GM12878 (cell line): ENCODE measurements around the gene LHX2. TPM values are rescaled to one million over a fixed set of nuclear protein-coding genes. Genes with fewer than 3 reads are reported as not detected.

Source experiments
- ATAC-seq: fragments of 200-7000 bp; cut with Tn5 transposase; 3 replicates; pipeline ENCODE4 v1.9.1; 2020; ENCODE audit warnings: mild to moderate bottlenecking, moderate library complexity
- BruUV-seq: library from RNA; stranded (reverse); fragments of 400-500 nt; replicated peaks from 2 replicates; lab custom pipeline; 2021; lab: Mats Ljungman, UMichigan
- CTCF ChIA-PET: fragments of 300-600 bp; sonication (Branson Sonifier 250); formaldehyde crosslinking; extraction: SDS; loops from one replicate; lab custom pipeline; 2021; ENCODE audit warnings: inconsistent platforms; lab: Yijun Ruan, JAX
- POLR2A ChIA-PET: fragments of 350-600 bp; formaldehyde crosslinking; extraction: SDS; loops from one replicate; lab custom pipeline; 2021; ENCODE audit warnings: inconsistent platforms; lab: Charles Lee
- RAD21 ChIA-PET: fragments of 300-600 bp; sonication (Branson Sonifier 250); formaldehyde crosslinking; loops from one replicate; lab custom pipeline; 2023; ENCODE audit warnings: antibody characterized with exemption; ENCODE audit not compliant: unreplicated experiment; lab: Charles Lee
- SMC1A ChIA-PET: fragments of 300-600 bp; sonication (Branson Sonifier 250); formaldehyde crosslinking; loops from one replicate; lab custom pipeline; 2023; ENCODE audit not compliant: unreplicated experiment, uncharacterized antibody; lab: Charles Lee
- DNase-seq: peaks from one replicate; pipeline ENCODE4 v3.0.0-alpha.2; 2011; ENCODE audit warnings: low read depth, low spot score
- FAIRE-seq: peaks from 3 replicates; lab custom pipeline; 2011; peaks lifted over from hg19 to GRCh38; lab: Jason Lieb, UNC
- H2AFZ ChIP-seq: 2 replicates; pipeline ENCODE4 v1.6.0; 2011; ENCODE audit warnings: low read depth, low read length, control low read depth; ENCODE audit not compliant: control insufficient read depth
- H3K27ac ChIP-seq: 2 replicates; pipeline ENCODE4 v1.5.1; 2011; ENCODE audit warnings: control low read depth; ENCODE audit not compliant: control insufficient read depth, insufficient read depth
- H3K27me3 ChIP-seq, 2 experiments: replicated peaks in 1 of 2; 2 replicates each; pipeline versions ENCODE4 v1.6.0 to v1.6.1; 2011; ENCODE audit warnings: low read length in 1 of 2; ENCODE audit not compliant: control insufficient read depth in 2 of 2, insufficient read depth in 2 of 2
- H3K36me3 ChIP-seq, 2 experiments: 2 replicates each; pipeline ENCODE4 v1.5.1; 2011; ENCODE audit warnings: low read length in 1 of 2; ENCODE audit not compliant: control insufficient read depth in 2 of 2, insufficient read depth in 2 of 2
- H3K4me1 ChIP-seq: 2 replicates; pipeline ENCODE4 v1.6.1; 2011; ENCODE audit warnings: mild to moderate bottlenecking, low read length, moderate library complexity, mixed read lengths; ENCODE audit not compliant: control insufficient read depth, insufficient read depth
- H3K4me2 ChIP-seq: 2 replicates; pipeline ENCODE4 v1.6.0; 2011; ENCODE audit warnings: control low read depth; ENCODE audit not compliant: control insufficient read depth, insufficient read depth
- H3K4me3 ChIP-seq: fragments of 200-600 bp; sonication (generic); 2 replicates; pipeline ENCODE4 v1.5.1; 2016
- H3K79me2 ChIP-seq: 2 replicates; pipeline ENCODE4 v1.6.0; 2011; ENCODE audit warnings: low read length; ENCODE audit not compliant: control insufficient read depth, insufficient read depth
- H3K9ac ChIP-seq: 2 replicates; pipeline ENCODE4 v1.8.0; 2011; ENCODE audit warnings: low read length, control low read depth, mixed read lengths; ENCODE audit not compliant: control insufficient read depth, insufficient read depth
- H3K9me3 ChIP-seq: replicated peaks from 3 replicates; pipeline ENCODE4 v1.5.1; 2011; ENCODE audit warnings: mild to moderate bottlenecking, low read length; ENCODE audit not compliant: control insufficient read depth, insufficient read depth
- H4K20me1 ChIP-seq: 2 replicates; pipeline ENCODE4 v1.6.0; 2011; ENCODE audit not compliant: control insufficient read depth, insufficient read depth
- ATF2 ChIP-seq: IDR thresholded peaks from 2 replicates; pipeline ENCODE4 v1.6.1; 2012; ENCODE audit warnings: low read length, inconsistent platforms
- PRDM15 ChIP-seq: fragments of 450-650 bp; formaldehyde crosslinking; IDR thresholded peaks from 2 replicates; pipeline ENCODE4 v1.4.0; 2020; ENCODE audit warnings: mild to moderate bottlenecking, moderate library complexity
- SP1 ChIP-seq: IDR thresholded peaks from one replicate; pipeline ENCODE4 v1.6.1; 2011; ENCODE audit warnings: low read depth, low read length
- SPI1 ChIP-seq: IDR thresholded peaks from 2 replicates; pipeline ENCODE4 v1.6.1; 2011; ENCODE audit warnings: low read depth, mild to moderate bottlenecking, low read length, moderate library complexity, borderline replicate concordance; ENCODE audit not compliant: insufficient read depth
- YBX1 ChIP-seq: fragments of 450-650 bp; IDR thresholded peaks from 2 replicates; pipeline ENCODE4 v1.6.1; 2016; ENCODE audit warnings: antibody characterized with exemption
- WGBS: methylation state at CpG from one replicate; pipeline ENCODE4 v1.1.6; 2016; ENCODE audit warnings: low lambda C conversion rate; ENCODE audit not compliant: insufficient replicate concordance, insufficient coverage; ENCODE audit errors: missing lambda C conversion rate; 5-methylcytosine and 5-hydroxymethylcytosine counted together
- in situ Hi-C: fragments of 300-500 bp; cut with MboI; formaldehyde crosslinking; loops from 9 replicates; pipeline ENCODE4 v1.14.3; 2018; ENCODE audit warnings: mixed read lengths
- intact Hi-C: fragments of 100-400 bp; cut with micrococcal nuclease; formaldehyde crosslinking; loops from one replicate; pipeline ENCODE4 v1.14.2; 2022; ENCODE audit not compliant: unreplicated experiment
- polyA plus RNA-seq, 11 experiments: library from polyadenylated mRNA; depleted of rRNA in 4 of 11; unstranded in 6 of 11; stranded (reverse) in 5 of 11; fragments of >200 nt; fragmentation: Nextera tagmentation in 4 of 11; fragmentation: Illumina TruSeq in 1 of 11; extraction: Ambion mirVana in 4 of 11; extraction: Trizol in 1 of 11; gene quantifications; 1 replicate in 1 of 11; 2 replicates in 10 of 11; pipeline versions ENCODE4 v1.2.1 to v1.2.3, GENCODE V29; 2011 to 2016; ENCODE audit warnings: inconsistent platforms in 2 of 11, missing spikeins in 2 of 11, low read depth in 1 of 11
- total RNA-seq, 4 experiments: library from RNA; depleted of rRNA in 3 of 4; stranded (reverse); fragments of >200 nt in 3 of 4; fragmentation: Illumina TruSeq in 1 of 4; extraction: Trizol in 1 of 4; gene quantifications; 2 replicates each; pipeline versions ENCODE4 v1.2.1 to v1.2.3, GENCODE V29; 2013 to 2021

LHX2 gene
- total and polyA plus RNA-seq, 10 of the 15 experiments (the other 5 are each of a cell fraction or from before 2014, with no cell fraction given), result 0.82 to 69.8 (median 5.3) TPM

- TF ChIP-seq PRDM15 (CRISPR knock-in tag) (no peak), ATF2 (no peak), SP1 (no peak)
These were observed 12.5 kb downstream of the LHX2 start (continued) for GRCh38 chr9:124024107-124024506.

- peaks cover 0 to 4% of the 10 kb centered on the region in 2 experiments; a peak in 3 of 4 replicates for H3K27me3 ChIP-seq
- H3K4me1 ChIP-seq, result peaks cover 4% of the 10 kb centered on the region; the same call in 1 of the 2 replicates
- H2AFZ ChIP-seq, result no peak overlapping the region
- no TSS peak for BruUV-seq
- WGBS, result 76% methylated on average over 12 of the region's 12 CpGs
- POLR2A ChIA-PET, result no interaction called here
- no peaks in the 10 kb centered on the region for H4K20me1 ChIP-seq
- RAD21 ChIA-PET, result interaction anchor here (1.9 kb wide), 1 partner anchor 60 kb away, joined by 4 read pairs; no protein-coding TSS in a partner anchor
- H3K27ac ChIP-seq, result no peak overlapping the region
- H3K36me3 ChIP-seq, result peaks cover 0 to 2% of the 10 kb centered on the region in 2 experiments; a peak in 1 of 4 replicates
- DNase-seq (no peak), ATAC-seq (no peak), FAIRE-seq (no peak)
- no peak overlapping the region for H3K4me3 ChIP-seq
- no peaks in the 10 kb centered on the region for H3K79me2 ChIP-seq
- in situ Hi-C loops, result loop anchor here (5.0 kb wide), 1 partner anchor 482 kb away; no protein-coding TSS in a partner anchor
- no peak overlapping the region for H3K4me2 ChIP-seq
- H3K9me3 ChIP-seq, result no peaks in the 10 kb centered on the region
- intact Hi-C loops, result no loop called here
- CTCF ChIA-PET, result interaction anchor here (1.0 kb wide), 1 partner anchor 10 kb away, joined by 5 read pairs; no protein-coding TSS in a partner anchor
- SMC1A ChIA-PET, result interaction anchor here (1.6 kb wide), 1 partner anchor 68 kb away, joined by 6 read pairs; no protein-coding TSS in a partner anchor
- TF ChIP-seq YBX1, result no peak
- TF ChIP-seq SPI1, result peak; percentile 52; the same call in 1 of the 2 replicates
- H3K9ac ChIP-seq, result no peak overlapping the region
These were observed 18.0 kb downstream of the LHX2 start for GRCh38 chr9:124029617-124030016.
